GM12892 (cell line): Measurements from ENCODE around the gene SPECC1.

Experiments used
- POLR2A ChIP-seq: IDR thresholded peaks from 2 replicates; pipeline ENCODE4 v1.6.1; 2011; ENCODE audit warnings: low read depth, low read length, control low read depth
- POLR2AphosphoS5 ChIP-seq: IDR thresholded peaks from 2 replicates; pipeline ENCODE4 v1.6.1; 2011; ENCODE audit warnings: low read depth, low read length, control low read depth

DNA sequence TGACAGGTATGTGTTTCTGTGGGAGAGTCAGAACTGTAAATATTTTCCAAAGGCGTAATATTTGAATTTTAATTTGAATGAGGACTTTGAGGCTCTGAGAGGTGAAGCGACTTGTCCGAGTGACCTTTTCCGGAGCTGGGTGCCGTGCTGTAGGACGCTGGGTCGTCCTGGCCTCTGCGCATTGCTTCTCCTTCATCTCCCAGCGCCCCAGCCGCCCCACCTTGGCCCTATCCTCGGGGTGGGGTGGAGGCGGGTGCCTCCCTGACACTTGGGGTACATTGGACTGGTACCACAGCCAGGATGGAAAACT, 147.8 kb downstream of the SPECC1 start:
- no peak for TF ChIP-seq POLR2AphosphoS5
- TF ChIP-seq POLR2A: no peak
